GM03348 (cell line): ENCODE measurements around the gene KCNC3.

Source experiments
- DNase-seq: peaks from one replicate; pipeline ENCODE4 v3.0.0; 2012; ENCODE audit warnings: low spot score

Gene KCNC3

DNA sequence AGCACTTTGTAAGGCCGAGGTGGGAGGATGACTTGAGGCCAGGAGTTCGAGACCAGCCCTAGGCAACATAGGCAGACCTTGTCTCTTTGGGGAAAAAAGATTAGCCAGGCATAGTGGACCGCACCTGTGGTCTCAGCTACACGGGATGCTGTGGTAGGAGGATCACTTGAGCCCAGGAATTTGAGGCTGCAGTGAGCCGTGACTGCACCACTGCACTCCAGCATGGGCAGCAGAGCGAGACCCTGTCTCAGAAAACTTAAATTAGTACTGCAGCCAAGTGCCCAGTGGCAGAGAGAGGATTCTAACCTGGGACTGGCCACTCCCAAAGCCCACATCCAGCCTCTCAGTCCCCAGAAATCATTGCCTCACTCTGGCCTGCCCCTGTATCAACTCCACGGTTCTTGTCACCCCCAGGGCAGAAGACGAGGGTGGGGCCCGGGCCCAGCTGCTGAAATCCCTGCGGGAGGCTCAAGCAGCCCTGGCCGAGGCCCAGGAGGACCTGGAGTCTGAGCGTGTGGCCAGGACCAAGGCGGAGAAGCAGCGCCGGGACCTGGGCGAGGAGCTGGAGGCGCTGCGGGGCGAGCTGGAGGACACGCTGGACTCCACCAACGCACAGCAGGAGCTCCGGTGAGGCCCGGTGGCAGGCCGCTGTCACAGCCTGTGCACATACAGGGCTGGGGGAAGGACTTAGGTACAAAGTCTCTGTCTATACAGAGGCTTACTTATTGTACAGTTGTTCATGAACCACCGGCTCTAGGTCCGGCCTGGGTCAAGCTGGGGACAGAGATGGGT lies 53.4 kb downstream of the KCNC3 start:
- no peak for DNase-seq

DNA sequence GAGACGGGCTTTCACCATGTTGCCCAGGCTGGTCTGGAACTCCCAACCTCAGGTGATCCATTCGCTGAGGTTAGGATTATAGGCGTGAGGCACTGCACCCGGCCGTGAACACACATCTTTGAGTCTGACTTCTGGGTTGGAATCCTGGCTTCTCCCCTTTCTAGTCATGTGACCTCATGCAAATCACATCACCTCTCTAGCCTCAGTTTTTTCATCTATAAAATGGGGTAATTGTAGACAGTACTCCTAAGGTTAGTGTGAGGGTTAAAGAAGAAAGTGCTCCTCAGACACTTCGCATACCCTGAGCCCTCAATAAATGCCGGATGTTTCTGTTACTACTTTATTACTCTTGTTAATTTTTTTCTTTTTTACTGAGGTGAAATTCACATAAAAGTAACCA lies 55.4 kb downstream of the KCNC3 start:
- no peak for DNase-seq

- no peak for DNase-seq
Measured at GRCh38 chr19:50272263-50272897, 56.8 kb downstream of the KCNC3 start.

- DNase-seq: no peak
Measured at GRCh38 chr19:50269653-50270052, 59.5 kb downstream of the KCNC3 start.

GRCh38 chr19:50268501-50268900 lies 60.7 kb downstream of the KCNC3 start:
- DNase-seq: no peak

DNA sequence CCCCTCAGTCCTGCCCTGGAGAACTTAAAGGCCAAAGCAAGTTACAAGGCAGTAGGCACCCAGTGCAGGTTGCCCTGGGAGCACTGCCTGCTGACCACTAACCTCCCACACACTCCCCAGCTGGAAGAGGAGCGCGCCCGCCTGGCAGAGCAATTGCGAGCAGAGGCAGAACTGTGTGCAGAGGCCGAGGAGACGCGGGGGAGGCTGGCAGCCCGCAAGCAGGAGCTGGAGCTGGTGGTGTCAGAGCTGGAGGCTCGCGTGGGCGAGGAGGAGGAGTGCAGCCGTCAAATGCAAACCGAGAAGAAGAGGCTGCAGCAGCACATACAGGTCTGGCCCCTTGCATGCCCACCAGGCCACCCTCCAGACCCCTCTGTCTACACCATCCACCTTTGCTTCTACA lies 61.1 kb downstream of the KCNC3 start:
- DNase-seq: no peak

- DNase-seq: no peak
Measured at GRCh38 chr19:50266896-50267295, 62.3 kb downstream of the KCNC3 start.

GRCh38 chr19:50266041-50266440 lies 63.1 kb downstream of the KCNC3 start:
- DNase-seq: no peak

DNA sequence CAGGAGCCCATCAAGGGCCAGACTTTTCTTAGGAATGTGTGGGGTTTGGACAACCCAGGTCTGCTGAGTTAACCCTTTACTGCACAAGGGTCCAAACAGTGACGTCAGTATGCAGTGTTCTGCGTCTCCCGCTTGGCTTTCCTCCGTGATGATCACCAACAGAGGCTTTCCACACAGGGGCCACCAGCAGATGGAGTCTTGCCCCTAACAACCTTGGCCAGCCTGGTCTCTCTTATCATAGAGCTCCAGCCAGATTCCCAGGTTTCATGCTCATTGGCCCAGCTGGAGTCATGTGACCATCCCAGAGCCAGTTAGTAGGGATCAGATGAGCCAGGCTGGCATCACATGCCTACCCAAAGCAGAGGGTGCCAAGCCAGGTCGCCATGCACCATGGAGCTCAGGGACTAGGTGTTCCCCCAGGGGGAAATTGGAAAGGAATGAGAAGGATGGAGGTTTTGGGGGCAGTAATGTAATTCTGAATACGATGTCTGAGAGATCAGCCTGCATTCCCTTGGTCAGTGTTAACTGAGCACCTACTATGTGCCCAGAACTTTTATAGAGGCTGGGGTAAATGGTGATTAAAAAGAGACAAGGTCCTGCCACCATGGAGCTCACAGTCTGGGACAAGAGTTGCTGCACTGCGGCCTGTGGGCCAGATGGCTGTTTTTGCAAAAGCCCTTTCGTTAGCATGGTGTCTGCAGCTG lies 64.5 kb downstream of the KCNC3 start:
- DNase-seq: no peak

GRCh38 chr19:50263176-50263575 lies 66.0 kb downstream of the KCNC3 start:
- no peak for DNase-seq
